Fibroblast of pulmonary artery (primary cell): Measurements from ENCODE around the gene MS4A8.
A peak's percentile ranks its signal among the peaks of the same experiment; 100 is the strongest.

Experiments used
- DNase-seq: peaks from one replicate; pipeline ENCODE4 v3.0.0-alpha.2; 2010; ENCODE audit warnings: low read depth
- H3K4me3 ChIP-seq: replicated peaks from 2 replicates; pipeline ENCODE4 v1.5.1; 2011; ENCODE audit warnings: low read depth, mild to moderate bottlenecking, control low read depth, low read length, moderate library complexity
- TF ChIP-seq, protein P1 (sequence below): IDR thresholded peaks from 2 replicates; pipeline ENCODE4 v1.5.1; 2011; ENCODE audit warnings: mild to moderate bottlenecking, control low read depth, low read length, inconsistent platforms; ENCODE audit errors: missing control alignments

Gene MS4A8

DNA sequence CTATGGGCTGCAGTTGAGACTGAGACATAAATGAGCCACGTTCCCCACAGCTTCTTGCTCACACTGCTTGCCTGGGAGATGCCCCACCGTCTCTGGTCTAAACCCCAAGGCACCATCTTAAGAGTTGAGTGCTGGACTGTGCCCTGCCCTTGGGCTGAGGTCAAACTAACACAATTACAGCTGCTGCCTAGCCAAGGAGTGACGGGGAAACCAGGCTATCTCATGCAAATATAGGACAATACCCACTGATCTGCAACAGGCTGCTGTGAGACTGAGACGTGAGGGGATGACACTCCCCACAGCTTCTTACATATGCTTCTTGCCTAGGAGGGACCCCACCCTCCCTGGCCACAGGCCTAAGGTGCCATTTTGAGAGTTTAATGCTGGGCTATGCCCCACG is 7.8 kb upstream of the MS4A8 start:
- TF ChIP-seq, protein P1, sequence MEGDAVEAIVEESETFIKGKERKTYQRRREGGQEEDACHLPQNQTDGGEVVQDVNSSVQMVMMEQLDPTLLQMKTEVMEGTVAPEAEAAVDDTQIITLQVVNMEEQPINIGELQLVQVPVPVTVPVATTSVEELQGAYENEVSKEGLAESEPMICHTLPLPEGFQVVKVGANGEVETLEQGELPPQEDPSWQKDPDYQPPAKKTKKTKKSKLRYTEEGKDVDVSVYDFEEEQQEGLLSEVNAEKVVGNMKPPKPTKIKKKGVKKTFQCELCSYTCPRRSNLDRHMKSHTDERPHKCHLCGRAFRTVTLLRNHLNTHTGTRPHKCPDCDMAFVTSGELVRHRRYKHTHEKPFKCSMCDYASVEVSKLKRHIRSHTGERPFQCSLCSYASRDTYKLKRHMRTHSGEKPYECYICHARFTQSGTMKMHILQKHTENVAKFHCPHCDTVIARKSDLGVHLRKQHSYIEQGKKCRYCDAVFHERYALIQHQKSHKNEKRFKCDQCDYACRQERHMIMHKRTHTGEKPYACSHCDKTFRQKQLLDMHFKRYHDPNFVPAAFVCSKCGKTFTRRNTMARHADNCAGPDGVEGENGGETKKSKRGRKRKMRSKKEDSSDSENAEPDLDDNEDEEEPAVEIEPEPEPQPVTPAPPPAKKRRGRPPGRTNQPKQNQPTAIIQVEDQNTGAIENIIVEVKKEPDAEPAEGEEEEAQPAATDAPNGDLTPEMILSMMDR, result no peak
- no peak for DNase-seq
- H3K4me3 ChIP-seq, result no peak overlapping the region

DNA sequence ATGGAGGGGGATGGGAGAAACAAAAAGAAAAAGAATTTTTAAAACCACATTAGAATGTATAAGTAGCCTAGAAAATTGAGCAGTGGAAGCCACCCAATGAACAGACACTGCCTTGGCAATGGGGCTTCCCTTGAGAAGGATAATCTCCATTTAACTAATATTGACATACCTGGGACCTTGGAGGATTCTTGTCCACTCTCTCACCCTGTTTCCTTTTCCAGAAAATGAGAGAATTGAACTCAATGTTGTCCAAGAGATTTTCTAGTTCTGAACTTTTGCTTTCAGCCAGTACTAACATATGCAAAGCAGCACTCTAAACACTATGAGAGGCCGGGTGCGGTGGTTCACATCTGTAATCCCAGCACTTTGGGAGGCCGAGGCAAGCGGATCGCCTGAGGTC is 524 bp downstream of the MS4A8 start:
- DNase-seq, result no peak
- no peak overlapping the region for H3K4me3 ChIP-seq
- TF ChIP-seq, protein P1, result no peak

DNA sequence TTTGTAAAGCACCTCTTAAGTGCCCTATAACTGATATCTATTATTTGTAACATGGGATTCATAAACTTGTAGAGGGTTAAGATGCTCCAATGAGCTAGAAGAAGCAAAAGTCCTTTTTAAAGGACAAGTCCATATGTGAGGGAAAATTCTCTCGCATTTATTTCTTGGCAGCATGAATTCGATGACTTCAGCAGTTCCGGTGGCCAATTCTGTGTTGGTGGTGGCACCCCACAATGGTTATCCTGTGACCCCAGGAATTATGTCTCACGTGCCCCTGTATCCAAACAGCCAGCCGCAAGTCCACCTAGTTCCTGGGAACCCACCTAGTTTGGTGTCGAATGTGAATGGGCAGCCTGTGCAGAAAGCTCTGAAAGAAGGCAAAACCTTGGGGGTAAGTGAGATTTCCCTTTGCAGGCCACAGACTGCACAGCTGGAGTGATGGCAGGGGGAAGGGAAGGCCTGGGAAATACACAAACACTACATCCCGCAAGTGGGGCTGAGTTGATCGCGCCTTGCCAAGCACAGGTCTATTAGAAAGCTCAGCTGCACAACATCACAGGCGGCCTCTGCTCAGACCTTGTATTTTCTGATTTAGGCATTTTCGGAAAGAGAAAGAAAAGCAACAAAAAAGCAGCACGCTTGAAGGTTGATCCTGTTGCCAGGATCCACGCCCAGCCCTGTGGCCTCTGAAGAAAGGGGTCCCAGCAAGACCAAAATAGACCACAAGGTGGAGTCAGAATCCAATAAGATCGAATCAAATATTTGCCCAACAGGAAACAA is 1.5 kb downstream of the MS4A8 start:
- peak; percentile 11 for DNase-seq
- TF ChIP-seq, protein P1, result peak; percentile 29
- H3K4me3 ChIP-seq, result no peak overlapping the region

- no peak for DNase-seq
- TF ChIP-seq, protein P1, result no peak
- no peak overlapping the region for H3K4me3 ChIP-seq
Measured at GRCh38 chr11:60701469-60701818, 2.0 kb downstream of the MS4A8 start.

GRCh38 chr11:60703374-60703773 is 4.0 kb downstream of the MS4A8 start:
- TF ChIP-seq, protein P1, result no peak
- H3K4me3 ChIP-seq, result no peak overlapping the region
- DNase-seq, result no peak

GRCh38 chr11:60705895-60706294 is 6.5 kb downstream of the MS4A8 start:
- DNase-seq, result no peak
- TF ChIP-seq, protein P1, result no peak
- no peak overlapping the region for H3K4me3 ChIP-seq

- DNase-seq, result no peak
- no peak overlapping the region for H3K4me3 ChIP-seq
- TF ChIP-seq, protein P1, result no peak
Measured at GRCh38 chr11:60706931-60707330, 7.5 kb downstream of the MS4A8 start.
